HG03135 (cell line): ENCODE measurements around the gene CTU1.

Experiments used
- ATAC-seq: cut with Tn5 transposase; IDR thresholded peaks from one replicate; pipeline ENCODE4 v1.9.1; 2021; ENCODE audit warnings: mild to moderate bottlenecking, moderate library complexity; ENCODE audit not compliant: unreplicated experiment

The CTU1 gene

DNA sequence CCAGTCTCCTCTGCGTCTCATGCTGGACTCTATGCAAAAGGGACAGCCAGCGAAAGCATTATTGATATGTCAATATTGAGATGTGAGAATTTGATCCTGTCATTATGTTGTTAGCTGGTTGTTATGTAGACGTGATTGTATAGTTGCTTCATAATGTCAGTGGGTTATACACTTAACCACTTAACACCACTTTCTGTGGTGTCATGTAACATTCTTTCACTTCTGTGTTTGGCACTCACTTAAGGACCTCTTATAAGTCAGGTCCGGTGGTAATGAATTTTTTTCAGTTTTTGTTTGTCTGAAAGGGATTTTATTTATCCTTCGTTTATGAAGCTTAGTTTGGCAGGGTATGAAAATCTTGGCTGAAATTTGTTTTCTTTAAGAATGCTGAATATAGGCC, 26.8 kb upstream of the CTU1 start:
- no peak for ATAC-seq

- ATAC-seq, result no peak
These were observed 23.8 kb upstream of the CTU1 start for GRCh38 chr19:51131780-51132680.

- no peak for ATAC-seq
These were observed 21.5 kb upstream of the CTU1 start for GRCh38 chr19:51129716-51130115.

DNA sequence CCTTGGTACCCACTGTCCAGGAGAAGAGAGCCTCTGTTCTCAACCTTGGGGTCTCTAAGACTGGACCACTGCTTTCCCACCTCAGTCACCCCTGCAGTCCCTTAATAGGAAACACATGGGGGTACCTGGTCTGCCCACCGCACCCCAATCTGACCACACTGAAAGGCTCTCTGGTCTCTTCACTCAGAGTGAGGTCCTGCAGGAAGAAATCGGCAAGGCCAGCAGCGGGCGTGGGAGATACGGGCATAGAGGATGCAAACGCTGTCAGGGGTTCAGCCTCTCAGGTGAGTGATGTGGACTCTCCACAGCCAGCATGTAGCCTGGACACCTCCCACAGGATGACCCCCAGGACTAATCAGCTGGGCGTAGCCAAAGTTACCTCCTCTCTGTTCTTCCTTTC, 20.0 kb upstream of the CTU1 start:
- no peak for ATAC-seq

DNA sequence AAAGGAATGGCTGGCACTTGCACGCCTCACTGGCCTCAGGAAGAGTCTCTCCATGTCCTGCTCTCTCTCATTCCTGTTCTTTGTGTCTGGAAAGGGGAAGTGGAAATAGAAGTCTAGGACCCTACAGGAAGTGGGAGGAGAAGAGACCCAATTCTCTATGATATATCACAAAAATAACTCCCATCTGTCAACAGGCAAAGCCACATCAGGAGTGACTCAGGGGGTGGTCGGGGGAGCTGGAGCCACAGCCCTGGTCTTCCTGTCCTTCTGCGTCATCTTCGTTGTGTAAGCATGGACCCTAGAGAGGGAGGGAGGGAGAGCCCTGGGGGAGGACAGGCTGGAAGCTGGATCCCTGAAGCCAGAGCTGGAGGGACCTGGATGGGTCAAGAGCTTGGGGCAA, 19.5 kb upstream of the CTU1 start:
- no peak for ATAC-seq

DNA sequence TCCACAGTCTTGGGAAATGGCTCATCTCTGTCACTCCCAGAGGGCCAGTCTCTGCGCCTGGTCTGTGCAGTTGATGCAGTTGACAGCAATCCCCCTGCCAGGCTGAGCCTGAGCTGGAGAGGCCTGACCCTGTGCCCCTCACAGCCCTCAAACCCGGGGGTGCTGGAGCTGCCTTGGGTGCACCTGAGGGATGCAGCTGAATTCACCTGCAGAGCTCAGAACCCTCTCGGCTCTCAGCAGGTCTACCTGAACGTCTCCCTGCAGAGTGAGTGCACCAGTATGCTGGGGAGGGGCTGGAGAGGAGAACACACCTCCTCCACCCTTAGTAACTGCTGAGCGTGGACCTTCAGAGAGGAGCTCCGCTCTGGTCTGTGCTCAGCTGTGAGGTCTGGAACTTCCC, 18.8 kb upstream of the CTU1 start:
- ATAC-seq, result no peak

DNA sequence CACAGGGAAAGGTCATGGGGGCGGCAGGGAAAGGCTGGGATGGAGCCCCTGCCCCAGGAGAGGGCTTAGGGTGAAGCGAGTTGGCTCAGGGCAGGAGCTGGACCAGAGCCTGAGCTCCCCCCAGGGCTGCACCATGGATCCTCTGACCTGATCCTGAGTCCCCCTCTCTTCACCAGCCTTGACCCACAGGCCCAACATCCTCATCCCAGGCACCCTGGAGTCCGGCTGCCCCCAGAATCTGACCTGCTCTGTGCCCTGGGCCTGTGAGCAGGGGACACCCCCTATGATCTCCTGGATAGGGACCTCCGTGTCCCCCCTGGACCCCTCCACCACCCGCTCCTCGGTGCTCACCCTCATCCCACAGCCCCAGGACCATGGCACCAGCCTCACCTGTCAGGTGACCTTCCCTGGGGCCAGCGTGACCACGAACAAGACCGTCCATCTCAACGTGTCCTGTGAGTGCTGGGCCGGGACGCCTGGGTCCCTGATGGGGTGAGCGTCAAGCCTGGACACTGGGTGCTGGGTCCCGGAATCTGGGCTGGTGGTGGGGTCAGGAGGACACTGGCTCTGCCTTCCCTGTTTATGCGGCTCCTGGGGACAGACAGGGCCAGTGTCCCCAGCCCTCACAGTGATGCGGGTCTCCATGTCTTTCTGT, 17.3 kb upstream of the CTU1 start:
- ATAC-seq, result no peak

GRCh38 chr19:51124729-51125128, 16.5 kb upstream of the CTU1 start, which contains the start of gene SIGLEC9:
Gene SIGLEC9 (plus strand): TSS chr19:51124906. CDS start chr19:51124975, 69 bp downstream.
- no peak for ATAC-seq

DNA sequence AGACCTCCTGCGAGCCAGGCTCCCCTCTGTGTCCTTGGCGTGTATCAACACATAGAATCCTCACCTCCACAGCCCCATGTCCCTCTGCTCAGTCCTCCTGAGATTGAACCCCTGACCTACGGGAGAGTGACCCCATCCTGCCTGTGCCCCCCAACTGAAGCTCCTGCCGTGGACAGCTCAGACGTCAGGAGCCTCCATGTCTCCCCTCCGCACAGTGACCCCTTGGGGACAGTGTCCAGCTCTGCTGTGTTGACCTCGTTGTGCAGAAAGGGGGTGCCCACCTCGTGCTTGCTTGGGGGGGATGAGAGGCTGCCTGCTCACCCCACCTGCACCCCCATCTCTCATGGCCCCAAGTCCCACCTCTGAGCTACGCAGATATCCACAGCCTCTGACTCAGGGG, 16.0 kb upstream of the CTU1 start:
- no peak for ATAC-seq

DNA sequence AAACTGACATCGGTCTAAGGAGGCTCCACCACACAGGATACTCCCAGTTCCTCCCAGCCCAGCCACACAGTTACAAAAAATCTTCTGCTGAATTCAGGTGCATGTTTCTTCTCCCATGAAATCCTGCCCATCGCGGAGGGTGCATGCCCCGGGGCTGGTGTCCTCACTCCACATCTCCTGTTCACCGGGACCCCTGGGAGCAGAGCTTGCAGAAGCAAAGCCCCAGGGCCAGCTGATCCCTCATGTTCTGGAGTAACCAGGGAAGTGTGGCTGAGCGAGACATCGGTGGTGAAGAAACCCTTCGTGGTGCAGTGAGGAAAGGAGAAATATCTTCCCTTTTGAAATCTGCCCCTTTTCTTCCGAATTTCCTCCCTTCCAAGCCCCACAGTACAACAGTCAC, 15.6 kb upstream of the CTU1 start:
- ATAC-seq, result no peak

GRCh38 chr19:51123381-51123800, 15.2 kb upstream of the CTU1 start:
- no peak for ATAC-seq

DNA sequence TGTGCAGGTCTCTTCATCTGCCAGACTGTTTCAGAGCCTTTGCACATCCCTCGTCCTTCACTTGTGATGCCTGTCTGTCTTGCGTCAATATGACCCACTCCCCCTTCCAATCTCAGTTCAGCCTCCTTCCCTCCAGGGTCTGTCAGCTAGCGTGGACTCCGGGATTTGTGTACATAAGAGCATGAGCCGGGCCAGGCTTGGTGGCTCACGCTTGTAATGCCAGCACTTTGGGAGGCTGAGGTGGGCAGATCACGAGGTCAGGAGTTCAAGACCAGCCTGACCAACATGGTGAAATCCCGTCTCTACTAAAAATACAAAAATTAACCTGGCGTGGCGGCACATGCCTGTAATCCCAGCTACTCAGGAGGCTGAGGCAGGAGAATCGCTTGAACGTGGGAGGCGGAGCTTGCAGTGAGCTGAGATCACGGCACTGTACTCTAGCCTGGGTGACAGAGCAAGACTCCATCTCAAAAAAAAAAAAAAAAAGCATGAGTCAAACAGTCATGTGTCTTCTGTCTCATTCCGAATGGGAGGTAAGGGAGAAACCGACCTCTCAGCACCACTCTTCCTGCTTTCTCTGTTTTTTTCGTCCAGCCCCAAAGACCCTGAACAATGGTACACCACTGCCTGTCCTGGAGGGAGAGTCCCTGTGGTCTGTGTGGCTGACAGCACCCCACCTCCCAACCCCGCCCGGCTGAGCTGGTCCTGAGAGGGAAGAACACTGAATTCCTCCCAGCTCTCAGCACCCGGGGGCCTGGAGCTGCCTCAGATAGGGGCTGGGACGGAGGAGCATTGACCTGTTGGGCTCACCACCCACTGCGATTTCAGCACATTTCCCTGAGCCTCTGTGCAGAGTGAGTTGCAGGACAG, 14.1 kb upstream of the CTU1 start:
- ATAC-seq, result no peak

DNA sequence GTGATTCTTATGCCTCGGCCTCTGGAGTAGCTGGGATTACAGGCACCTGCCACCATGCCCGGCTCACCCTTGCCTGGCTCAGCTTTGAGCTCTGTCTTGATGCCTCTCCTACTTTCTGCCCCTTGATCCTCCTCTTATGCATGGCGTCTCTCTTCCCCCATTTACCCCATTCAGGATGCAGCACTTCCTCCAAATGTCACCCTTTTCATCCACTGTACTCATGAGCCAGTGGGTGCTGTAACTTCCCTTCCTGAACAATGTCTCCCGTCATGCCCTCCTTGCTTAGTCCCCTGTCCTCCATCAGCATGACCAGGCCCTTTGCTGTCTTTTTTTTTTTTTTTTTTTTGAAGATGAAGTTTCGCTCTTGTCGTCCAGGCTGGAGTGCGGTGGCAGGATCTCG, 13.0 kb upstream of the CTU1 start:
- no peak for ATAC-seq

DNA sequence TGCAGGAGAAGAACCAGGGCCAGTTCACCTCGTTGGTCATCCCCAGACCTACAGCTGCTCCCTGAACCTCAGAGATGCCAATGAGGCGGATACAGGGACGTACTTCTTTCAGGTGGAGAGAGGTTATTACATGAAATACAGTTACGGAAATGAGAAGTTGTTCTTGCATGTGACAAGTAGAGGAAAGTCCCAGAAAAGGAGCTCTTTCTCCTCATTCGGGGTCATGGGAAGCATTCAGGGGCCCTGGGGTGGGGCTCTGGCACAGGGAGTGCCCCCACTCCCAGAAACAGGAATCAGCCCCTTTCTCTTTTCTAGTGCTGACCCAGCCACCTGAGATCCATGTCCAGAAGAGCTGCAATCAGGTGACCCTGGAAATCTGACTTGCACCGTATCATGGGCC, 12.0 kb upstream of the CTU1 start:
- ATAC-seq, result no peak

GRCh38 chr19:51119611-51120010, 11.4 kb upstream of the CTU1 start:
- ATAC-seq, result no peak

- ATAC-seq, result no peak
These were observed 10.9 kb upstream of the CTU1 start for GRCh38 chr19:51119101-51119500.

- no peak for ATAC-seq
These were observed 8.6 kb upstream of the CTU1 start for GRCh38 chr19:51116736-51117286.

- ATAC-seq, result no peak
These were observed 6.0 kb upstream of the CTU1 start for GRCh38 chr19:51114087-51114729.

DNA sequence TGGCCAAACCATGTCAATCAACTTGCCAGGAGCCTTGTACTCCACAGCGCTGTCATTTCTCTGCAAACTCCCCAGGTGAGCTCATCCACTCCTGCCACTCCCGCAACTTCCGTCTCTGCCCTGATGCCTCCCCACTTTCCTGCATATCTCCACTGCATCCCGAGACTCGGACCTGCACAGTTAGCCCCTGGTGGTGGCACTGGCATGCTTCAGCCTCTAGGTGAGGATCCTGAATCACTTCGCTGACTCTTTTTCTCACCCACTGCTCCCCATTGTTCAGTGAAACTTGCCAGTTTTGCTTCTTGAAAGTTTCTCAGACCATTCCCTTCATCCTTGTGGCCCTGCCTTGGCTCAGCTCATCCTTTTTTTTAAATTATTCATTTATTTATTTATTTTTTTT, 3.4 kb upstream of the CTU1 start:
- ATAC-seq, result no peak

DNA sequence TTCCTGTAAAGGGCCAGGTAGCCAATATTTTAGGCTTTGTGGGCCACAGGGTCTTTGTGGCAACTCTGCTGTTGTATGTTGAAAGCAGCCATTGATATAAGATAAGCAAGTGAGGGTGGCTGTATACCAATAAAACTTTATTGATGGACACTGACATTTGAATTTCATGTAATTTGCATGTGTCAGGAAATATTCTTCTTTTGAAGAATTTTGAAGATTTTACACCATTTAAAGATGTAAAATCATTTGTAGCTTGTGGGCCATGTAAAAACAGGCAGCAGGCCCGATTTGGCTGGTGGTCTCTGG, 2.4 kb upstream of the CTU1 start:
- ATAC-seq, result no peak

DNA sequence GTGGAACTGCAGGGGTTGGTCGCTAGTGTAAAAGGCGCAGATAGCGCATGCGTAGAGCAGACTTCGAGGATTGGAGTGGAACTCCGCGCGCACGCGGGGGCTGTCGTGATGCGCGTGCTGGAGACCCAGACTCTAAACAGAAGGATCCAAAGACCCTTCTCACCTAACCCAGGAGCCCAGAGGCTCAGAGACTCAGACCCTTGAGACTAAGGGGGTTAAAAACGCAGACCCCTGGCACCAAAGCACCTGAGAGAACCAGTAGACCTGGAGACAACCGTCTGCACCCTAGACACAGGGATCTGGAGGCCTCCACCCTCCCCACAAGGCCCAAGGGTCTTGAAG, 567 bp upstream of the CTU1 start:
- peak; percentile 22 for ATAC-seq
